MCF 10A (cell line): ENCODE measurements around the gene CDK16. TPM values are rescaled to one million over a fixed set of nuclear protein-coding genes. Genes with fewer than 3 reads are reported as not detected.

Experiments
- BruUV-seq: library from RNA; stranded (reverse); fragments of 400-500 nt; replicated peaks from 2 replicates; lab custom pipeline; 2021; lab: Mats Ljungman, UMichigan
- CTCF ChIA-PET: fragments of 300-600 bp; sonication (Branson Sonifier 250); formaldehyde crosslinking; extraction: SDS; loops from one replicate; lab custom pipeline; 2021; ENCODE audit warnings: antibody characterized with exemption, inconsistent platforms; lab: Yijun Ruan, JAX
- POLR2A ChIA-PET: fragments of 300-600, 350-650 bp; sonication (Branson Sonifier 250); formaldehyde crosslinking; extraction: SDS; loops from one replicate; lab custom pipeline; 2020; ENCODE audit warnings: antibody characterized with exemption, inconsistent platforms; lab: Yijun Ruan, JAX
- DNase-seq: peaks from one replicate; pipeline ENCODE4 v3.0.0-alpha.2; 2018; ENCODE audit not compliant: unreplicated experiment
- H3K27ac Mint-ChIP-seq: one replicate; pipeline ENCODE4 v1.8.0; 2022; ENCODE audit warnings: mild to moderate bottlenecking, low read depth, mixed read lengths; ENCODE audit not compliant: unreplicated experiment
- H3K27me3 Mint-ChIP-seq: one replicate; pipeline ENCODE4 v1.8.0; 2022; ENCODE audit warnings: mixed read lengths; ENCODE audit not compliant: insufficient read depth, unreplicated experiment
- H3K36me3 Mint-ChIP-seq: one replicate; pipeline ENCODE4 v1.8.0; 2022; ENCODE audit warnings: mild to moderate bottlenecking, moderate library complexity, mixed read lengths; ENCODE audit not compliant: insufficient read depth, unreplicated experiment
- H3K4me1 Mint-ChIP-seq: one replicate; pipeline ENCODE4 v1.8.0; 2022; ENCODE audit warnings: mixed read lengths; ENCODE audit not compliant: insufficient read depth, unreplicated experiment
- H3K4me3 Mint-ChIP-seq: one replicate; pipeline ENCODE4 v1.8.0; 2022; ENCODE audit warnings: mild to moderate bottlenecking, moderate library complexity, mixed read lengths; ENCODE audit not compliant: unreplicated experiment
- H3K9me3 Mint-ChIP-seq: one replicate; pipeline ENCODE4 v1.8.0; 2022; ENCODE audit warnings: mixed read lengths; ENCODE audit not compliant: unreplicated experiment
- intact Hi-C: fragments of 100-400 bp; cut with micrococcal nuclease; formaldehyde crosslinking; loops from 2 replicates; pipeline ENCODE4 v1.14.1; 2022
- total RNA-seq: library from RNA; stranded (reverse); gene quantifications from 2 replicates; pipeline ENCODE4 v1.2.3, GENCODE V29; 2022
- TF ChIP-seq, protein P1 (sequence below): fragments of 200-600 bp; IDR thresholded peaks from one replicate; pipeline ENCODE4 v1.8.0; 2022; ENCODE audit warnings: antibody characterized with exemption, mild to moderate bottlenecking; ENCODE audit not compliant: unreplicated experiment

The CDK16 gene
- total RNA-seq, 1 experiment from 2014 or later = 138 TPM

DNA sequence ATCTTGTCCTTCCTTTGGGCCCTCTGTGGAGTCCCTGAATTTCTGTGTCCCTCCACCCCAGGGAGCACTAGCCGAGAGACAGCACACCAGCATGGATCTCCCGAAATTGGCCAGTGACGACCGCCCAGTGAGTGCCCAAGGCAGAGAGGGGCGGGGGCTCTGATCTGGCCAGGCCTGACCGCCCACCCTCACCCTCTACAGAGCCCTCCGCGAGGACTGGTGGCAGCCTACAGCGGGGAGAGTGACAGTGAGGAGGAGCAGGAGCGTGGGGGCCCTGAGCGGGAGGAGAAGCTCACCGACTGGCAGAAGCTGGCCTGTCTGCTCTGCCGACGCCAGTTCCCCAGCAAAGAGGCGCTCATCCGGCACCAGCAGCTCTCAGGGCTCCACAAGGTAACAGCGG lies 33.2 kb upstream of the CDK16 start:
- ChIA-PET POLR2A (no interaction called here), CTCF (interaction anchor here (0.7 kb wide), 1 partner anchor 33 kb away, joined by 3 read pairs; no protein-coding TSS in a partner anchor)
- no peak for DNase-seq
- Mint-ChIP-seq H3K4me1 (no peaks in the 10 kb centered on the region), H3K36me3 (peaks cover 37% of the 10 kb centered on the region), H3K4me3 (no peak overlapping the region), H3K9me3 (no peaks in the 10 kb centered on the region), H3K27me3 (peaks cover 66% of the 10 kb centered on the region), H3K27ac (no peak overlapping the region)
- BruUV-seq = no TSS peak
- TF ChIP-seq, protein P1, sequence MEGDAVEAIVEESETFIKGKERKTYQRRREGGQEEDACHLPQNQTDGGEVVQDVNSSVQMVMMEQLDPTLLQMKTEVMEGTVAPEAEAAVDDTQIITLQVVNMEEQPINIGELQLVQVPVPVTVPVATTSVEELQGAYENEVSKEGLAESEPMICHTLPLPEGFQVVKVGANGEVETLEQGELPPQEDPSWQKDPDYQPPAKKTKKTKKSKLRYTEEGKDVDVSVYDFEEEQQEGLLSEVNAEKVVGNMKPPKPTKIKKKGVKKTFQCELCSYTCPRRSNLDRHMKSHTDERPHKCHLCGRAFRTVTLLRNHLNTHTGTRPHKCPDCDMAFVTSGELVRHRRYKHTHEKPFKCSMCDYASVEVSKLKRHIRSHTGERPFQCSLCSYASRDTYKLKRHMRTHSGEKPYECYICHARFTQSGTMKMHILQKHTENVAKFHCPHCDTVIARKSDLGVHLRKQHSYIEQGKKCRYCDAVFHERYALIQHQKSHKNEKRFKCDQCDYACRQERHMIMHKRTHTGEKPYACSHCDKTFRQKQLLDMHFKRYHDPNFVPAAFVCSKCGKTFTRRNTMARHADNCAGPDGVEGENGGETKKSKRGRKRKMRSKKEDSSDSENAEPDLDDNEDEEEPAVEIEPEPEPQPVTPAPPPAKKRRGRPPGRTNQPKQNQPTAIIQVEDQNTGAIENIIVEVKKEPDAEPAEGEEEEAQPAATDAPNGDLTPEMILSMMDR = no peak
- intact Hi-C loops = no loop called here

DNA sequence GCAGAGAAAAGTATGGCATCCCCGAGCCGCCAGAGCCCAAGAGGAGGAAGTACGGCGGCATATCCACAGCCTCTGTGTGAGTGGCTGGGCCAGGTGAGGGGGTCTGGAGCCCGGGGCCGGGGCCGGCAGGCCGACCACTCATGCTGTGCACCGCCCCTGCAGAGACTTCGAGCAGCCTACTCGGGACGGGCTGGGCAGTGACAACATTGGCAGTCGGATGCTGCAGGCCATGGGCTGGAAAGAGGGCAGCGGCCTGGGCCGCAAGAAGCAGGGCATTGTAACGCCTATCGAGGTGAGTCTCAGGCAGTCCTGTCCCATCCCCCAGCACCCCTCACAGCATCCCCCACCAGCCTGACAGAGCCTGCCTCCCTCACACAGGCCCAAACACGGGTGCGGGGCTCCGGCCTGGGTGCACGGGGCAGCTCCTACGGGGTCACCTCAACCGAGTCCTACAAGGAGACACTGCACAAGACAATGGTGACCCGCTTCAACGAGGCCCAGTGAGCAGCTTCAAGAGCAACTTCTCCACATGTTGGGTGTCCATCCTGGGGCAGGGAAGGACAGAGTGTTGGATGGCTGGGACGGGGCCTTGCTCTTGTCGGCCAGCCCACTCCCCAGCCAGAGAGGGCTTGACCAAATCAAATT lies 32.3 kb upstream of the CDK16 start:
- CTCF ChIA-PET = no interaction called here
- intact Hi-C loops = no loop called here
- Mint-ChIP-seq H3K4me1 (no peaks in the 10 kb centered on the region), H3K27ac (no peak overlapping the region), H3K27me3 (peaks cover 58% of the 10 kb centered on the region), H3K4me3 (no peak overlapping the region), H3K36me3 (peaks cover 37% of the 10 kb centered on the region), H3K9me3 (no peaks in the 10 kb centered on the region)
- TSS peak; percentile 74 for BruUV-seq
- TF ChIP-seq, protein P1 = no peak
- no peak for DNase-seq
- POLR2A ChIA-PET = no interaction called here

GRCh38 chrX:47187106-47187677 lies 31.3 kb upstream of the CDK16 start:
- TF ChIP-seq, protein P1 = no peak
- CTCF ChIA-PET = interaction anchor here (0.6 kb wide), 1 partner anchor 34 kb away, joined by 3 read pairs; no protein-coding TSS in a partner anchor

GRCh38 chrX:47189906-47190305 lies 28.6 kb upstream of the CDK16 start:
- no peak for DNase-seq
- H3K27me3 Mint-ChIP-seq = peaks cover 24% of the 10 kb centered on the region
- CTCF ChIA-PET = interaction anchor here (0.7 kb wide), 1 partner anchor 399 kb away, joined by 3 read pairs; no protein-coding TSS in a partner anchor
- intact Hi-C loops = loop anchor here (5.0 to 10.0 kb wide), 2 partner anchors 292 to 835 kb away; partner anchors contain the start of gene ZNF41
- TF ChIP-seq, protein P1 = no peak
- POLR2A ChIA-PET = interaction anchor here (1.4 to 2.7 kb wide), 4 partner anchors 8 to 59 kb away, joined by 3 to 25 read pairs (median 8); partner anchors contain the start of gene CDK16
- H3K4me3 Mint-ChIP-seq = no peak overlapping the region
- peaks cover 7% of the 10 kb centered on the region for H3K4me1 Mint-ChIP-seq
- no peak overlapping the region for H3K27ac Mint-ChIP-seq
- H3K9me3 Mint-ChIP-seq = no peaks in the 10 kb centered on the region
- no TSS peak for BruUV-seq
- H3K36me3 Mint-ChIP-seq = peaks cover 23% of the 10 kb centered on the region

More at GRCh38 chrX:47187106-47187677, 31.3 kb upstream of the CDK16 start:
- no TSS peak for BruUV-seq
- intact Hi-C loops = no loop called here
- Mint-ChIP-seq H3K4me1 (no peaks in the 10 kb centered on the region), H3K27me3 (peaks cover 48% of the 10 kb centered on the region), H3K4me3 (no peak overlapping the region), H3K36me3 (peaks cover 37% of the 10 kb centered on the region), H3K27ac (peak overlapping the region; percentile 32), H3K9me3 (no peaks in the 10 kb centered on the region)
- DNase-seq = peak; percentile 45
- POLR2A ChIA-PET = interaction anchor here (0.7 to 1.1 kb wide), 2 partner anchors 42 to 65 kb away, joined by 3 read pairs; partner anchors contain the start of genes NDUFB11 and RBM10
